Neural cell (in vitro differentiated cells): ENCODE data around the gene PTPRN2. TPM values are rescaled to one million over a fixed set of nuclear protein-coding genes. Genes with fewer than 3 reads are reported as not detected.

Experiments
- H2AFZ ChIP-seq: fragments of 200-600, 300-800 bp; sonication (generic), shearing (Covaris generic); 2 replicates; pipeline ENCODE4 v1.6.0; 2014; ENCODE audit warnings: low read depth, mild to moderate bottlenecking, antibody characterized with exemption, low read length, moderate library complexity
- H3F3A ChIP-seq: fragments of 200-600 bp; shearing (Covaris generic); 2 replicates; pipeline ENCODE4 v1.6.1; 2016; ENCODE audit warnings: mild to moderate bottlenecking, moderate library complexity, mixed read lengths, antibody characterized with exemption, low read length; ENCODE audit not compliant: insufficient read depth, poor library complexity, severe bottlenecking
- H3K27ac ChIP-seq: fragments of 200-600, 300-800 bp; sonication (generic), shearing (Covaris generic); 2 replicates; pipeline ENCODE4 v1.5.1; 2014; ENCODE audit warnings: mild to moderate bottlenecking, low read length, moderate library complexity
- H3K27me3 ChIP-seq: fragments of 300-800, 200-600 bp; sonication (generic), shearing (Covaris generic); 2 replicates; pipeline ENCODE4 v1.6.0; 2014; ENCODE audit warnings: mild to moderate bottlenecking, low read depth, low read length, moderate library complexity; ENCODE audit not compliant: insufficient read depth
- H3K36me3 ChIP-seq: fragments of 300-800, 200-600 bp; sonication (generic), shearing (Covaris generic); 2 replicates; pipeline ENCODE4 v1.5.1; 2014; ENCODE audit warnings: mild to moderate bottlenecking, antibody characterized with exemption, low read length, moderate library complexity; ENCODE audit not compliant: insufficient read depth
- H3K4me2 ChIP-seq: fragments of 300-800, 200-600 bp; sonication (generic), shearing (Covaris generic); 2 replicates; pipeline ENCODE4 v1.6.0; 2014; ENCODE audit warnings: mild to moderate bottlenecking, low read length
- H3K4me3 ChIP-seq: fragments of 300-800, 200-600 bp; sonication (generic), shearing (Covaris generic); 2 replicates; pipeline ENCODE4 v1.5.1; 2014; ENCODE audit warnings: mild to moderate bottlenecking, low read length, moderate library complexity
- H3K79me2 ChIP-seq: fragments of 200-600 bp; shearing (Covaris generic); replicated peaks from 2 replicates; pipeline ENCODE4 v1.6.0; 2014; ENCODE audit warnings: mild to moderate bottlenecking, low read length, moderate library complexity; ENCODE audit not compliant: insufficient read depth
- H3K9ac ChIP-seq: fragments of 300-800, 200-600 bp; sonication (generic), shearing (Covaris generic); 2 replicates; pipeline ENCODE4 v1.6.1; 2016; ENCODE audit warnings: mild to moderate bottlenecking, low read length, mixed read lengths
- H3K9me2 ChIP-seq: fragments of 200-600 bp; shearing (Covaris generic); 2 replicates; pipeline ENCODE4 v1.6.1; 2016; ENCODE audit warnings: mild to moderate bottlenecking, low read length, mixed read lengths; ENCODE audit not compliant: insufficient read depth
- H3K9me3 ChIP-seq: fragments of 200-600, 300-800 bp; sonication (generic), shearing (Covaris generic); 2 replicates; pipeline ENCODE4 v1.6.1; 2016; ENCODE audit warnings: mild to moderate bottlenecking, mixed run types, low read length, moderate library complexity, mixed read lengths
- H4K20me1 ChIP-seq: fragments of 200-600 bp; shearing (Covaris generic); 2 replicates; pipeline ENCODE4 v1.6.1; 2016; ENCODE audit warnings: mild to moderate bottlenecking, mixed run types; ENCODE audit not compliant: insufficient read depth
- EP300 ChIP-seq: fragments of 450-650 bp; conservative IDR thresholded peaks from 2 replicates; pipeline ENCODE4 v1.6.1; 2014; ENCODE audit warnings: antibody characterized with exemption, mild to moderate bottlenecking, moderate library complexity; ENCODE audit not compliant: poor library complexity, severe bottlenecking
- EZH2 ChIP-seq: fragments of 200-600, 300-800 bp; shearing (Covaris generic), sonication (generic); IDR thresholded peaks from 2 replicates; pipeline ENCODE4 v1.6.1; 2014; ENCODE audit warnings: antibody characterized with exemption, low read length, borderline replicate concordance, mild to moderate bottlenecking; ENCODE audit not compliant: insufficient read depth, poor library complexity, severe bottlenecking
- MXI1 ChIP-seq: fragments of 450-650 bp; conservative IDR thresholded peaks from 2 replicates; pipeline ENCODE4 v1.6.1; 2014; ENCODE audit warnings: antibody characterized with exemption, mild to moderate bottlenecking; ENCODE audit not compliant: poor library complexity, severe bottlenecking
- POLR2AphosphoS5 ChIP-seq: IDR thresholded peaks from 2 replicates; pipeline ENCODE4 v1.6.1; 2012
- RAD21 ChIP-seq: fragments of 450-650 bp; conservative IDR thresholded peaks from 2 replicates; pipeline ENCODE4 v1.6.1; 2014; ENCODE audit warnings: antibody characterized with exemption, mild to moderate bottlenecking, moderate library complexity
- REST ChIP-seq: IDR thresholded peaks from 2 replicates; pipeline ENCODE4 v1.6.1; 2012; ENCODE audit warnings: borderline replicate concordance
- SMC3 ChIP-seq: fragments of 450-650 bp; conservative IDR thresholded peaks from 2 replicates; pipeline ENCODE4 v1.6.1; 2014; ENCODE audit warnings: antibody characterized with exemption, mild to moderate bottlenecking, moderate library complexity; ENCODE audit not compliant: poor library complexity
- TAF1 ChIP-seq: IDR thresholded peaks from 2 replicates; pipeline ENCODE4 v1.6.1; 2012; ENCODE audit warnings: low read depth
- polyA plus RNA-seq: library from polyadenylated mRNA; depleted of rRNA; stranded (reverse); fragments of >200 nt; gene quantifications from 2 replicates; pipeline ENCODE4 v1.2.3, GENCODE V29; 2014

Gene PTPRN2
- polyA plus RNA-seq, 1 donor from 2014 or later = 31.0 TPM

GRCh38 chr7:157644946-157645345 lies 942.7 kb downstream of the PTPRN2 start:
- Histone ChIP-seq H2AFZ (no peak overlapping the region), H3F3A (no peaks in the 10 kb centered on the region), H3K9ac (no peak overlapping the region), H3K36me3 (peaks cover 31% of the 10 kb centered on the region), H3K27ac (no peak overlapping the region), H3K9me2 (no peaks in the 10 kb centered on the region), H4K20me1 (no peaks in the 10 kb centered on the region), H3K4me2 (no peak overlapping the region), H3K79me2 (peaks cover 54% of the 10 kb centered on the region), H3K9me3 (peaks cover 14% of the 10 kb centered on the region), H3K27me3 (no peaks in the 10 kb centered on the region), H3K4me3 (no peak overlapping the region)
- no peak for TF ChIP-seq EZH2
- no peak for TF ChIP-seq POLR2AphosphoS5
- TF ChIP-seq REST = no peak
- TF ChIP-seq MXI1 = no peak
- no peak for TF ChIP-seq RAD21
- TF ChIP-seq EP300 = no peak
- TF ChIP-seq SMC3 = no peak

DNA sequence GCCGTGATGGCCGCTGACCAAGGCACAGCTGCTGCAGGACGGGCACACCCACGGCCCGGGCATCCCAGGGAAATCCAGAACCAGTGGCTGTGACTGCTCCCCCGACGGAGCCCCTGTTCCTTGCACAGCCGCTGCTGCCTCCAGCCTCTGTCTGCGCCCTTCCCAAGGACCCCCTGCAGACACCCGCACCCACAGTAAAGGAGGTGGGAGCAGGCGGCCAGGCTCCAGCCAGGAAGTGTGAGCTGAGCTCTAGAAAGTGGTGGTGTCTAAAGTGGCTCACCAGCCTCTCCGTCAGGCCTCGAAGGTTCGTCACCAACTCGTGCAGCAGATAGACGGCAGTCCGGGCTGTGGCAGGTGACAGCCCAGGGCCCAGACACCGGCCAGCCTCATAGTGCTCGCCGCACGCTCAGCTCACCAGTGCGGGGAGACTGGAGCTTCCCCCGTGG lies 944.1 kb downstream of the PTPRN2 start:
- H3K27me3 ChIP-seq = no peaks in the 10 kb centered on the region
- H3F3A ChIP-seq = no peaks in the 10 kb centered on the region
- H2AFZ ChIP-seq = no peak overlapping the region
- no peak overlapping the region for H3K4me2 ChIP-seq
- peaks cover 18% of the 10 kb centered on the region for H3K9me3 ChIP-seq
- no peak overlapping the region for H3K27ac ChIP-seq
- peaks cover 38% of the 10 kb centered on the region for H3K36me3 ChIP-seq
- no peak overlapping the region for H3K4me3 ChIP-seq
- TF ChIP-seq POLR2AphosphoS5 (no peak), REST (no peak), RAD21 (no peak), EP300 (no peak), TAF1 (no peak), SMC3 (no peak)
- no peaks in the 10 kb centered on the region for H3K9me2 ChIP-seq
- H3K9ac ChIP-seq = no peak overlapping the region
- peaks cover 67% of the 10 kb centered on the region for H3K79me2 ChIP-seq
- no peaks in the 10 kb centered on the region for H4K20me1 ChIP-seq
